H9 (cell line): ENCODE results near the gene MYO7A. TPM values are rescaled to one million over a fixed set of nuclear protein-coding genes. Genes with fewer than 3 reads are reported as not detected.

Experiments
- DNase-seq: peaks from one replicate; pipeline ENCODE4 v3.0.0-alpha.2; 2017
- H2AFZ ChIP-seq: one replicate; pipeline ENCODE4 v1.6.1; 2013; ENCODE audit warnings: mild to moderate bottlenecking, low read length, control low read depth, moderate library complexity
- H2AK5ac ChIP-seq: 2 replicates; pipeline ENCODE4 v1.6.1; 2013; ENCODE audit warnings: low read length, control low read depth, mixed read lengths; ENCODE audit not compliant: insufficient read length
- H2BK120ac ChIP-seq: one replicate; pipeline ENCODE4 v1.6.1; 2013; ENCODE audit warnings: low read depth, mild to moderate bottlenecking, low read length, control low read depth, inconsistent platforms; ENCODE audit not compliant: poor library complexity, severe bottlenecking
- H2BK12ac ChIP-seq: 2 replicates; pipeline ENCODE4 v1.6.1; 2013; ENCODE audit warnings: low read length, control low read depth, mixed read lengths, low read depth; ENCODE audit not compliant: insufficient read length
- H2BK15ac ChIP-seq: 2 replicates; pipeline ENCODE4 v1.6.1; 2013; ENCODE audit warnings: low read depth, low read length, control low read depth
- H2BK20ac ChIP-seq: one replicate; pipeline ENCODE4 v1.6.1; 2013; ENCODE audit warnings: low read depth, mild to moderate bottlenecking, low read length, control low read depth, inconsistent platforms; ENCODE audit not compliant: poor library complexity, severe bottlenecking
- H2BK5ac ChIP-seq: 2 replicates; pipeline ENCODE4 v1.6.1; 2013; ENCODE audit warnings: low read length, control low read depth, mixed read lengths; ENCODE audit not compliant: insufficient read length
- H3K14ac ChIP-seq: 2 replicates; pipeline ENCODE4 v1.6.1; 2013; ENCODE audit warnings: low read length, control low read depth; ENCODE audit not compliant: insufficient read depth
- H3K18ac ChIP-seq: 2 replicates; pipeline ENCODE4 v1.6.1; 2013; ENCODE audit warnings: low read depth, mild to moderate bottlenecking, mixed read lengths, low read length, control low read depth; ENCODE audit not compliant: insufficient read length
- H3K23ac ChIP-seq: 2 replicates; pipeline ENCODE4 v1.6.1; 2013; ENCODE audit warnings: low read length, control low read depth, mixed read lengths, low read depth; ENCODE audit not compliant: insufficient read length
- H3K23me2 ChIP-seq: 2 replicates; pipeline ENCODE4 v1.6.1; 2013; ENCODE audit warnings: low read depth, mild to moderate bottlenecking, mixed read lengths, low read length, control low read depth; ENCODE audit not compliant: insufficient read length, poor library complexity, severe bottlenecking
- H3K27ac ChIP-seq: 2 replicates; pipeline ENCODE4 v1.5.1; 2013; ENCODE audit warnings: low read length, control low read depth, mixed read lengths, low read depth; ENCODE audit not compliant: insufficient read length
- H3K27me3 ChIP-seq: 2 replicates; pipeline ENCODE4 v1.6.1; 2013; ENCODE audit warnings: low read length, control low read depth, inconsistent platforms; ENCODE audit not compliant: insufficient read depth
- H3K4ac ChIP-seq: 2 replicates; pipeline ENCODE4 v1.6.1; 2013; ENCODE audit warnings: low read depth, mild to moderate bottlenecking, control low read depth, inconsistent platforms, low read length, moderate library complexity
- H3K4me1 ChIP-seq: 2 replicates; pipeline ENCODE4 v1.6.1; 2013; ENCODE audit warnings: low read length, control low read depth, inconsistent platforms; ENCODE audit not compliant: insufficient read depth
- H3K4me2 ChIP-seq: 2 replicates; pipeline ENCODE4 v1.6.1; 2013; ENCODE audit warnings: low read length, control low read depth, mixed read lengths; ENCODE audit not compliant: insufficient read length, insufficient read depth
- H3K56ac ChIP-seq: 2 replicates; pipeline ENCODE4 v1.6.1; 2013; ENCODE audit warnings: low read depth, mild to moderate bottlenecking, mixed read lengths, low read length, control low read depth; ENCODE audit not compliant: insufficient read length
- H3K79me1 ChIP-seq: 2 replicates; pipeline ENCODE4 v1.6.1; 2013; ENCODE audit warnings: low read depth, mild to moderate bottlenecking, moderate library complexity, low read length, control low read depth, inconsistent platforms; ENCODE audit not compliant: insufficient read depth, poor library complexity, severe bottlenecking
- H3K79me2 ChIP-seq: 2 replicates; pipeline ENCODE4 v1.6.1; 2013; ENCODE audit warnings: low read length, control low read depth, inconsistent platforms; ENCODE audit not compliant: insufficient read depth
- H3K9ac ChIP-seq: 2 replicates; pipeline ENCODE4 v1.6.1; 2013; ENCODE audit warnings: low read length, control low read depth, mixed read lengths; ENCODE audit not compliant: insufficient read length; ENCODE audit errors: extremely low read depth
- H3K9me3 ChIP-seq: one replicate; pipeline ENCODE4 v1.6.1; 2013; ENCODE audit warnings: low read depth, low read length, inconsistent platforms; ENCODE audit not compliant: control insufficient read depth
- H3T11ph ChIP-seq: one replicate; pipeline ENCODE4 v1.6.1; 2013; ENCODE audit warnings: mild to moderate bottlenecking, low read length, control low read depth, inconsistent platforms
- H4K20me1 ChIP-seq: one replicate; pipeline ENCODE4 v1.6.1; 2013; ENCODE audit not compliant: control insufficient read depth, insufficient read length, insufficient read depth
- H4K5ac ChIP-seq: 2 replicates; pipeline ENCODE4 v1.6.1; 2013; ENCODE audit warnings: low read depth, mild to moderate bottlenecking, mixed read lengths, low read length, control low read depth; ENCODE audit not compliant: insufficient read length
- H4K8ac ChIP-seq: replicated peaks from 2 replicates; pipeline ENCODE4 v1.6.1; 2013; ENCODE audit warnings: low read length, control low read depth, mixed read lengths, low read depth; ENCODE audit not compliant: insufficient read length
- H4K91ac ChIP-seq: 2 replicates; pipeline ENCODE4 v1.6.1; 2013; ENCODE audit warnings: low read depth, mild to moderate bottlenecking, moderate library complexity, mixed read lengths, low read length, control low read depth; ENCODE audit not compliant: insufficient read length
- H3K27ac Mint-ChIP-seq, 3 experiments: 2 replicates in 2 of 3; 3 replicates in 1 of 3; pipeline ENCODE4 v1.8.0; 2020 to 2021; ENCODE audit warnings: mixed read lengths in 3 of 3, mild to moderate bottlenecking in 1 of 3, moderate library complexity in 1 of 3
- H3K27me3 Mint-ChIP-seq: 2 replicates; pipeline ENCODE4 v1.8.0; 2021; ENCODE audit warnings: low read depth, mild to moderate bottlenecking, moderate library complexity, mixed read lengths
- H3K36me3 Mint-ChIP-seq, 3 experiments: 2 replicates in 2 of 3; 3 replicates in 1 of 3; pipeline ENCODE4 v1.8.0; 2020 to 2021; ENCODE audit warnings: low read depth in 3 of 3, mixed read lengths in 3 of 3; ENCODE audit not compliant: insufficient read depth in 1 of 3
- H3K4me1 Mint-ChIP-seq, 2 experiments: 2 replicates each; pipeline ENCODE4 v1.8.0; 2020; ENCODE audit warnings: mixed read lengths in 2 of 2
- H3K4me3 Mint-ChIP-seq, 2 experiments: 2 replicates in 1 of 2; 3 replicates in 1 of 2; pipeline ENCODE4 v1.8.0; 2020 to 2021; ENCODE audit warnings: mild to moderate bottlenecking in 2 of 2, mixed read lengths in 2 of 2, moderate library complexity in 1 of 2
- H3K9me3 Mint-ChIP-seq, 2 experiments: 2 replicates in 1 of 2; 3 replicates in 1 of 2; pipeline ENCODE4 v1.8.0; 2020; ENCODE audit warnings: mild to moderate bottlenecking in 2 of 2, mixed read lengths in 2 of 2, moderate library complexity in 1 of 2
- CTCF ChIP-seq: fragments of 200-600 bp; sonication (generic); conservative IDR thresholded peaks from 3 replicates; pipeline ENCODE4 v1.8.0; 2021; ENCODE audit warnings: antibody characterized with exemption, mild to moderate bottlenecking
- WGBS: extraction: QIAGEN DNeasy Blood & Tissue Kit; methylation state at CpG from one replicate; pipeline ENCODE4 v1.1.7; 2013; ENCODE audit warnings: missing lambda C conversion rate, low lambda C conversion rate, mixed read lengths; ENCODE audit not compliant: insufficient read length; ENCODE audit errors: extremely low coverage; 5-methylcytosine and 5-hydroxymethylcytosine counted together
- total RNA-seq: library from RNA; stranded (reverse); gene quantifications from 2 replicates; pipeline ENCODE4 v1.2.1, GENCODE V29; 2021

MYO7A gene
- total RNA-seq, 1 experiment from 2014 or later: 1.6 TPM

- H2BK5ac ChIP-seq: no peak overlapping the region
- no peak overlapping the region for H2BK120ac ChIP-seq
- H3K27ac ChIP-seq: no peak overlapping the region
- H3K79me2 ChIP-seq: no peaks in the 10 kb centered on the region
- no peak overlapping the region for H2BK20ac ChIP-seq
- Mint-ChIP-seq H3K4me1 (peaks cover 17 to 24% of the 10 kb centered on the region in 2 experiments), H3K36me3 (no peaks in the 10 kb centered on the region), H3K9me3 (no peaks in the 10 kb centered on the region), H3K27me3 (peaks cover 15% of the 10 kb centered on the region), H3K4me3 (no peak overlapping the region), H3K27ac (peak overlapping the region in 1 of 3 experiments; percentile 29; a peak in 1 of 7 replicates)
- no peaks in the 10 kb centered on the region for H3K27me3 ChIP-seq
- H3K9ac ChIP-seq: no peak overlapping the region
- no peak overlapping the region for H2BK15ac ChIP-seq
- no peak overlapping the region for H3K14ac ChIP-seq
- peaks cover under 1% of the 10 kb centered on the region for H3K23me2 ChIP-seq
- no peak overlapping the region for H3K56ac ChIP-seq
- no peak for TF ChIP-seq CTCF
- H2AK5ac ChIP-seq: no peak overlapping the region
- no peak overlapping the region for H4K91ac ChIP-seq
- no peak overlapping the region for H3K23ac ChIP-seq
- H3T11ph ChIP-seq: no peak overlapping the region
- H3K4me1 ChIP-seq: no peaks in the 10 kb centered on the region; the same call in 1 of the 2 replicates
- H3K79me1 ChIP-seq: no peaks in the 10 kb centered on the region
- H4K5ac ChIP-seq: no peak overlapping the region
- H3K18ac ChIP-seq: no peak overlapping the region
- no peak overlapping the region for H2BK12ac ChIP-seq
- DNase-seq: no peak
- H2AFZ ChIP-seq: no peak overlapping the region
- peaks cover under 1% of the 10 kb centered on the region for H4K20me1 ChIP-seq
- H4K8ac ChIP-seq: no peak overlapping the region
- WGBS: no CpG with 5 or more reads among the region's 11 CpGs
- H3K9me3 ChIP-seq: no peaks in the 10 kb centered on the region
- H3K4me2 ChIP-seq: no peak overlapping the region
- H3K4ac ChIP-seq: no peak overlapping the region
These were observed 14.3 kb downstream of the MYO7A start for GRCh38 chr11:77142091-77142975.
